H9 (cell line): ENCODE data around the gene TSC2. TPM values are rescaled to one million over a fixed set of nuclear protein-coding genes. Genes with fewer than 3 reads are reported as not detected.

ENCODE experiments used
- DNase-seq: peaks from one replicate; pipeline ENCODE4 v3.0.0-alpha.2; 2017
- H2AFZ ChIP-seq: one replicate; pipeline ENCODE4 v1.6.1; 2013; ENCODE audit warnings: mild to moderate bottlenecking, low read length, control low read depth, moderate library complexity
- H2AK5ac ChIP-seq: 2 replicates; pipeline ENCODE4 v1.6.1; 2013; ENCODE audit warnings: low read length, control low read depth, mixed read lengths; ENCODE audit not compliant: insufficient read length
- H2BK120ac ChIP-seq: one replicate; pipeline ENCODE4 v1.6.1; 2013; ENCODE audit warnings: low read depth, mild to moderate bottlenecking, low read length, control low read depth, inconsistent platforms; ENCODE audit not compliant: poor library complexity, severe bottlenecking
- H2BK12ac ChIP-seq: 2 replicates; pipeline ENCODE4 v1.6.1; 2013; ENCODE audit warnings: low read length, control low read depth, mixed read lengths, low read depth; ENCODE audit not compliant: insufficient read length
- H2BK15ac ChIP-seq: 2 replicates; pipeline ENCODE4 v1.6.1; 2013; ENCODE audit warnings: low read depth, low read length, control low read depth
- H2BK20ac ChIP-seq: one replicate; pipeline ENCODE4 v1.6.1; 2013; ENCODE audit warnings: low read depth, mild to moderate bottlenecking, low read length, control low read depth, inconsistent platforms; ENCODE audit not compliant: poor library complexity, severe bottlenecking
- H2BK5ac ChIP-seq: 2 replicates; pipeline ENCODE4 v1.6.1; 2013; ENCODE audit warnings: low read length, control low read depth, mixed read lengths; ENCODE audit not compliant: insufficient read length
- H3K14ac ChIP-seq: 2 replicates; pipeline ENCODE4 v1.6.1; 2013; ENCODE audit warnings: low read length, control low read depth; ENCODE audit not compliant: insufficient read depth
- H3K18ac ChIP-seq: 2 replicates; pipeline ENCODE4 v1.6.1; 2013; ENCODE audit warnings: low read depth, mild to moderate bottlenecking, mixed read lengths, low read length, control low read depth; ENCODE audit not compliant: insufficient read length
- H3K23ac ChIP-seq: 2 replicates; pipeline ENCODE4 v1.6.1; 2013; ENCODE audit warnings: low read length, control low read depth, mixed read lengths, low read depth; ENCODE audit not compliant: insufficient read length
- H3K23me2 ChIP-seq: 2 replicates; pipeline ENCODE4 v1.6.1; 2013; ENCODE audit warnings: low read depth, mild to moderate bottlenecking, mixed read lengths, low read length, control low read depth; ENCODE audit not compliant: insufficient read length, poor library complexity, severe bottlenecking
- H3K27ac ChIP-seq: 2 replicates; pipeline ENCODE4 v1.5.1; 2013; ENCODE audit warnings: low read length, control low read depth, mixed read lengths, low read depth; ENCODE audit not compliant: insufficient read length
- H3K27me3 ChIP-seq: 2 replicates; pipeline ENCODE4 v1.6.1; 2013; ENCODE audit warnings: low read length, control low read depth, inconsistent platforms; ENCODE audit not compliant: insufficient read depth
- H3K4ac ChIP-seq: 2 replicates; pipeline ENCODE4 v1.6.1; 2013; ENCODE audit warnings: low read depth, mild to moderate bottlenecking, control low read depth, inconsistent platforms, low read length, moderate library complexity
- H3K4me1 ChIP-seq: 2 replicates; pipeline ENCODE4 v1.6.1; 2013; ENCODE audit warnings: low read length, control low read depth, inconsistent platforms; ENCODE audit not compliant: insufficient read depth
- H3K4me2 ChIP-seq: 2 replicates; pipeline ENCODE4 v1.6.1; 2013; ENCODE audit warnings: low read length, control low read depth, mixed read lengths; ENCODE audit not compliant: insufficient read length, insufficient read depth
- H3K56ac ChIP-seq: 2 replicates; pipeline ENCODE4 v1.6.1; 2013; ENCODE audit warnings: low read depth, mild to moderate bottlenecking, mixed read lengths, low read length, control low read depth; ENCODE audit not compliant: insufficient read length
- H3K79me1 ChIP-seq: 2 replicates; pipeline ENCODE4 v1.6.1; 2013; ENCODE audit warnings: low read depth, mild to moderate bottlenecking, moderate library complexity, low read length, control low read depth, inconsistent platforms; ENCODE audit not compliant: insufficient read depth, poor library complexity, severe bottlenecking
- H3K79me2 ChIP-seq: 2 replicates; pipeline ENCODE4 v1.6.1; 2013; ENCODE audit warnings: low read length, control low read depth, inconsistent platforms; ENCODE audit not compliant: insufficient read depth
- H3K9ac ChIP-seq: 2 replicates; pipeline ENCODE4 v1.6.1; 2013; ENCODE audit warnings: low read length, control low read depth, mixed read lengths; ENCODE audit not compliant: insufficient read length; ENCODE audit errors: extremely low read depth
- H3K9me3 ChIP-seq: one replicate; pipeline ENCODE4 v1.6.1; 2013; ENCODE audit warnings: low read depth, low read length, inconsistent platforms; ENCODE audit not compliant: control insufficient read depth
- H3T11ph ChIP-seq: one replicate; pipeline ENCODE4 v1.6.1; 2013; ENCODE audit warnings: mild to moderate bottlenecking, low read length, control low read depth, inconsistent platforms
- H4K20me1 ChIP-seq: one replicate; pipeline ENCODE4 v1.6.1; 2013; ENCODE audit not compliant: control insufficient read depth, insufficient read length, insufficient read depth
- H4K5ac ChIP-seq: 2 replicates; pipeline ENCODE4 v1.6.1; 2013; ENCODE audit warnings: low read depth, mild to moderate bottlenecking, mixed read lengths, low read length, control low read depth; ENCODE audit not compliant: insufficient read length
- H4K8ac ChIP-seq: replicated peaks from 2 replicates; pipeline ENCODE4 v1.6.1; 2013; ENCODE audit warnings: low read length, control low read depth, mixed read lengths, low read depth; ENCODE audit not compliant: insufficient read length
- H4K91ac ChIP-seq: 2 replicates; pipeline ENCODE4 v1.6.1; 2013; ENCODE audit warnings: low read depth, mild to moderate bottlenecking, moderate library complexity, mixed read lengths, low read length, control low read depth; ENCODE audit not compliant: insufficient read length
- H3K27ac Mint-ChIP-seq, 3 experiments: 2 replicates in 2 of 3; 3 replicates in 1 of 3; pipeline ENCODE4 v1.8.0; 2020 to 2021; ENCODE audit warnings: mixed read lengths in 3 of 3, mild to moderate bottlenecking in 1 of 3, moderate library complexity in 1 of 3
- H3K27me3 Mint-ChIP-seq: 2 replicates; pipeline ENCODE4 v1.8.0; 2021; ENCODE audit warnings: low read depth, mild to moderate bottlenecking, moderate library complexity, mixed read lengths
- H3K36me3 Mint-ChIP-seq, 3 experiments: 2 replicates in 2 of 3; 3 replicates in 1 of 3; pipeline ENCODE4 v1.8.0; 2020 to 2021; ENCODE audit warnings: low read depth in 3 of 3, mixed read lengths in 3 of 3; ENCODE audit not compliant: insufficient read depth in 1 of 3
- H3K4me1 Mint-ChIP-seq, 2 experiments: 2 replicates each; pipeline ENCODE4 v1.8.0; 2020; ENCODE audit warnings: mixed read lengths in 2 of 2
- H3K4me3 Mint-ChIP-seq, 2 experiments: 2 replicates in 1 of 2; 3 replicates in 1 of 2; pipeline ENCODE4 v1.8.0; 2020 to 2021; ENCODE audit warnings: mild to moderate bottlenecking in 2 of 2, mixed read lengths in 2 of 2, moderate library complexity in 1 of 2
- H3K9me3 Mint-ChIP-seq, 2 experiments: 2 replicates in 1 of 2; 3 replicates in 1 of 2; pipeline ENCODE4 v1.8.0; 2020; ENCODE audit warnings: mild to moderate bottlenecking in 2 of 2, mixed read lengths in 2 of 2, moderate library complexity in 1 of 2
- WGBS: extraction: QIAGEN DNeasy Blood & Tissue Kit; methylation state at CpG from one replicate; pipeline ENCODE4 v1.1.7; 2013; ENCODE audit warnings: missing lambda C conversion rate, low lambda C conversion rate, mixed read lengths; ENCODE audit not compliant: insufficient read length; ENCODE audit errors: extremely low coverage; 5-methylcytosine and 5-hydroxymethylcytosine counted together
- total RNA-seq: library from RNA; stranded (reverse); gene quantifications from 2 replicates; pipeline ENCODE4 v1.2.1, GENCODE V29; 2021
- TF ChIP-seq, protein P1 (sequence below): fragments of 200-600 bp; sonication (generic); conservative IDR thresholded peaks from 3 replicates; pipeline ENCODE4 v1.8.0; 2021; ENCODE audit warnings: antibody characterized with exemption, mild to moderate bottlenecking

The TSC2 gene
- total RNA-seq, 1 experiment from 2014 or later: 122 TPM

DNA sequence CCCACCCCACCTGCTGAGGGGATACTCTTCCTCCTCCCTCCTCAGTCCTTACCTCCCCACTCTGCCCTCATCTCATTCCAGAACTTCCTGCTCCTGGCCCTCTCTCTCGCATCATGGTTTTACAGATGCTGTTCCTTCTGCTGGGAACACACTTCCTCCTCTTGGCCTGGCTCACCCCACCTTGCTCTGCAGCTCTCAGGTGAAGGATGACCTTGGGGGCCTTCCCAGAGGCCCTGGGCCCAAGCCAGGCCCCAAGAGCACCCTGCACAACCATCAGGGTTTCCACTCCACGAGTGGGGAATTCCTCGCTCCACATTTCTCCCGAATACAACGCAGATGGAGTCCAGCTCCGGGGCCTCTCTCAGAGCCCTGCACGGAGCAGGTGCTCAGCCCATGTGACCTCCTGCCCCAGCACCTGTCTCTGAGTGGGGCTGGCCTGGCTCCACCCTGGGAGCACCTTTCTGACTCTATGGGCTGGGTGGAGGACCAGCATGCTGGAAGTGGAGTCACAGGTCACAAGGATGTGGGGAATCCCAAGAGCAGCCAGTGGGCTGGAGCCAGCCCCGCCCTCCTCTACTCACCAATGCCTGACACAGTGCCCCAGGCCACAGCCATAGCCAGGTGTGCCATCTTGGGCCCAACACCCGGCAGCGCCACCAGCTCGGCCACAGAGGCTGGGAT lies 4.7 kb upstream of the TSC2 start:
- Histone ChIP-seq H3K79me1 (no peaks in the 10 kb centered on the region), H2BK15ac (no peak overlapping the region), H3K14ac (no peak overlapping the region), H2BK5ac (no peak overlapping the region), H3K18ac (no peak overlapping the region), H2AK5ac (no peak overlapping the region), H3K9me3 (no peaks in the 10 kb centered on the region), H4K8ac (no peak overlapping the region), H3K23ac (no peak overlapping the region), H4K91ac (no peak overlapping the region), H3K27ac (no peak overlapping the region), H4K5ac (no peak overlapping the region), H3K23me2 (peaks cover 6% of the 10 kb centered on the region), H2BK120ac (no peak overlapping the region), H2BK20ac (no peak overlapping the region), H3K79me2 (no peaks in the 10 kb centered on the region), H3K56ac (no peak overlapping the region), H3T11ph (no peak overlapping the region), H3K27me3 (no peaks in the 10 kb centered on the region), H4K20me1 (no peaks in the 10 kb centered on the region), H3K4ac (no peak overlapping the region), H2AFZ (no peak overlapping the region), H3K4me2 (no peak overlapping the region), H3K4me1 (no peaks in the 10 kb centered on the region), H2BK12ac (no peak overlapping the region), H3K9ac (no peak overlapping the region)
- Mint-ChIP-seq H3K4me3 (no peak overlapping the region), H3K27me3 (no peaks in the 10 kb centered on the region), H3K9me3 (no peaks in the 10 kb centered on the region), H3K27ac (no peak overlapping the region; a peak in 1 of 7 replicates), H3K36me3 (peaks cover 2 to 5% (median 4%) of the 10 kb centered on the region in 3 experiments; a peak in 5 of 7 replicates), H3K4me1 (peaks cover 8 to 19% of the 10 kb centered on the region in 2 experiments)
- no peak for DNase-seq
- WGBS: no CpG with 5 or more reads among the region's 11 CpGs
- TF ChIP-seq, protein P1, sequence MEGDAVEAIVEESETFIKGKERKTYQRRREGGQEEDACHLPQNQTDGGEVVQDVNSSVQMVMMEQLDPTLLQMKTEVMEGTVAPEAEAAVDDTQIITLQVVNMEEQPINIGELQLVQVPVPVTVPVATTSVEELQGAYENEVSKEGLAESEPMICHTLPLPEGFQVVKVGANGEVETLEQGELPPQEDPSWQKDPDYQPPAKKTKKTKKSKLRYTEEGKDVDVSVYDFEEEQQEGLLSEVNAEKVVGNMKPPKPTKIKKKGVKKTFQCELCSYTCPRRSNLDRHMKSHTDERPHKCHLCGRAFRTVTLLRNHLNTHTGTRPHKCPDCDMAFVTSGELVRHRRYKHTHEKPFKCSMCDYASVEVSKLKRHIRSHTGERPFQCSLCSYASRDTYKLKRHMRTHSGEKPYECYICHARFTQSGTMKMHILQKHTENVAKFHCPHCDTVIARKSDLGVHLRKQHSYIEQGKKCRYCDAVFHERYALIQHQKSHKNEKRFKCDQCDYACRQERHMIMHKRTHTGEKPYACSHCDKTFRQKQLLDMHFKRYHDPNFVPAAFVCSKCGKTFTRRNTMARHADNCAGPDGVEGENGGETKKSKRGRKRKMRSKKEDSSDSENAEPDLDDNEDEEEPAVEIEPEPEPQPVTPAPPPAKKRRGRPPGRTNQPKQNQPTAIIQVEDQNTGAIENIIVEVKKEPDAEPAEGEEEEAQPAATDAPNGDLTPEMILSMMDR: no peak
